Measurements from ENCODE around the gene CFAP65.

- no peak for TF ChIP-seq CTCF (IDR thresholded peaks at IDR 0.05)
- TF ChIP-seq EZH2 (IDR thresholded peaks at IDR 0.05): no peak
- TF ChIP-seq EZH2phosphoT487 (IDR thresholded peaks at IDR 0.05): no peak
Measured at GRCh38 chr2:219087361-219087760, 46.0 kb upstream of the CFAP65 start.

All from neural progenitor cell (in vitro differentiated cells).